ENCODE measurements around the gene LRMDA. TPM values are rescaled to one million over a fixed set of nuclear protein-coding genes. Genes with fewer than 3 reads are reported as not detected.

The LRMDA gene
- total and polyA plus RNA-seq, 2 of the 8 experiments (the other 6 are each of a cell fraction or from before 2014, with no cell fraction given): 0.86 to 2.8 TPM

GRCh38 chr10:75724047-75724446, 292.6 kb downstream of the LRMDA start:
- Histone ChIP-seq H3K36me3 (ENCODE audit: control insufficient read depth in 2 of 4, insufficient read depth in 4 of 4, low read length in 3 of 4) (no peaks in the 10 kb centered on the region), H3K56ac (replicated peaks; ENCODE audit: insufficient read length, low read depth, low read length) (no peak overlapping the region), H2AFZ (ENCODE audit: low read length) (no peak overlapping the region), H3K9me3 (ENCODE audit: insufficient read depth in 2 of 2, low read depth in 1 of 2, low read length in 1 of 2) (no peaks in the 10 kb centered on the region), H3K4me3 (ENCODE audit: extremely low read depth in 1 of 4, insufficient read depth in 2 of 4, low read depth in 3 of 4, low read length in 4 of 4) (no peak overlapping the region), H3K9ac (replicated peaks in 1 of 4; ENCODE audit: extremely low read depth in 1 of 4, low read depth in 3 of 4, low read length in 3 of 4) (no peak overlapping the region), H3K23me2 (ENCODE audit: low read depth, low read length) (no peaks in the 10 kb centered on the region), H2BK5ac (ENCODE audit: low read depth, low read length) (no peak overlapping the region), H4K8ac (ENCODE audit: extremely low read depth, insufficient read depth, low read length) (no peak overlapping the region), H3K4me2 (ENCODE audit: insufficient read depth in 1 of 2, low read depth in 2 of 2, low read length in 2 of 2) (no peak overlapping the region), H4K20me1 (replicated peaks in 1 of 2; ENCODE audit: control insufficient read depth in 1 of 2, insufficient read depth in 2 of 2, low read length in 2 of 2) (no peaks in the 10 kb centered on the region), H3K14ac (ENCODE audit: insufficient read length) (no peak overlapping the region), H3K79me2 (ENCODE audit: control insufficient read depth in 1 of 2, insufficient read depth in 2 of 2, low read length in 2 of 2) (no peaks in the 10 kb centered on the region), H4K91ac (replicated peaks; ENCODE audit: insufficient read length, low read length) (no peak overlapping the region), H3K4ac (replicated peaks; ENCODE audit: insufficient read length, low read depth, low read length) (no peak overlapping the region), H2AK5ac (ENCODE audit: low read depth, low read length) (no peak overlapping the region), H2BK12ac (ENCODE audit: low read depth, low read length) (no peak overlapping the region), H2BK120ac (replicated peaks; ENCODE audit: low read depth, low read length) (no peak overlapping the region), H3K23ac (ENCODE audit: insufficient read length) (no peak overlapping the region), H2BK20ac (ENCODE audit: low read length) (no peak overlapping the region), H4K5ac (ENCODE audit: insufficient read length, low read depth, low read length) (no peak overlapping the region), H3K4me1 (replicated peaks in 1 of 4; ENCODE audit: control insufficient read depth in 3 of 4, insufficient read depth in 4 of 4, low read length in 3 of 4) (no peaks in the 10 kb centered on the region), H3K79me1 (ENCODE audit: low read depth, low read length) (no peaks in the 10 kb centered on the region), H3K18ac (ENCODE audit: extremely low read depth, low read length) (no peak overlapping the region), H3K27me3 (replicated peaks in 1 of 4; ENCODE audit: control insufficient read depth in 3 of 4, extremely low read depth in 1 of 4, insufficient read depth in 3 of 4, low read length in 3 of 4) (no peaks in the 10 kb centered on the region), H2BK15ac (ENCODE audit: low read length) (no peak overlapping the region), H3K27ac (ENCODE audit: low read depth, low read length) (no peak overlapping the region)
- 89% methylated on average over 2 of the region's 2 CpGs; no CpG with 5 or more reads in 1 of the 2 experiments for WGBS, 2 experiments (ENCODE audit: extremely low coverage in 1 of 2, insufficient coverage in 1 of 2, insufficient read length in 1 of 2, insufficient replicate concordance in 2 of 2, low coverage in 1 of 2, low lambda C conversion rate in 2 of 2, missing lambda C conversion rate in 1 of 2)
- POLR2A ChIA-PET (ENCODE audit: partially characterized antibody): no interaction called here
- CTCF ChIA-PET (ENCODE audit: partially characterized antibody): interaction anchor here (0.6 kb wide), 1 partner anchor 13 kb away, joined by 3 read pairs; no protein-coding TSS in a partner anchor
- FAIRE-seq (no peak), DNase-seq (ENCODE audit: low read depth in 1 of 2, low spot score in 2 of 2) (no peak)
- TF ChIP-seq NANOG (IDR thresholded peaks at IDR 0.05; ENCODE audit: insufficient read depth, low read depth, low read length, poor library complexity, severe bottlenecking): no peak
- TF ChIP-seq ZNF274 (IDR thresholded peaks at IDR 0.05; ENCODE audit: borderline replicate concordance, extremely low read depth, low read length): no peak
- no peak for TF ChIP-seq EP300 (IDR thresholded peaks at IDR 0.05; ENCODE audit: borderline replicate concordance in 1 of 2, low read depth in 2 of 2, low read length in 2 of 2)
- no peak for TF ChIP-seq E2F6 (IDR thresholded peaks at IDR 0.05)
- TF ChIP-seq KDM1A (IDR thresholded peaks at IDR 0.05; ENCODE audit: borderline replicate concordance, low read length): no peak
- TF ChIP-seq SIX5 (IDR thresholded peaks at IDR 0.05; ENCODE audit: low read depth, low read length): no peak
- no peak for TF ChIP-seq TEAD4 (IDR thresholded peaks at IDR 0.05; ENCODE audit: low read depth, low read length)
